Measurements from ENCODE around the gene LUZP2. TPM values are rescaled to one million over a fixed set of nuclear protein-coding genes. Genes with fewer than 3 reads are reported as not detected.

LUZP2 gene
- total RNA-seq, 2 donors from 2014 or later = 1.6 TPM; not detected in 1

DNA sequence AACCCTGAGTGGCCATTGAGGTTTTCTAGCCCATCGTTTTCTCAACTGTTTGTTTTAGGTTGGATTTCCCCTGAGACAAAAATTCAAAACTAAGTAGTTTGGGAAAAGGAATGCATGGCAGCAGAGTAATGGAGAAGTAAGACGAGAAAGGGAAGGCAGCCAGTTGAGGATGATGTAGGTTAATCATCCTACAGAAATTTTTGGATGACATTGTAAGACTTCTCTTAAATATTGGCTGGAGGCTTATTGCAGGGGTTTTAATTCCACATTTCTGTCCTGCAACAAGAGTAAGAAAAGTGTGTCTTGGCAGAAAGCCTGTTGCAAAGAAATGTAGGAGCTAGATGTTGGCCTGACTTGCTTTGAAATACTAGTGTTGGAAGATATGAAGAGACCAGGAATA, 308.8 kb downstream of the LUZP2 start:
- Histone ChIP-seq H3K27ac (no peak overlapping the region), H3K27me3 (no peaks in the 10 kb centered on the region), H3K4me1 (no peaks in the 10 kb centered on the region), H3K4me3 (no peak overlapping the region), H3K9me3 (no peaks in the 10 kb centered on the region), H3K36me3 (replicated peaks in 1 of 2; ENCODE audit: insufficient read depth in 1 of 2, low read depth in 2 of 2) (no peaks in the 10 kb centered on the region)
- WGBS, 2 donors = 66 to 69% methylated on average over 2 of the region's 2 CpGs
- DNase-seq (no peak), ATAC-seq (no peak)
- TF ChIP-seq, protein P1, sequence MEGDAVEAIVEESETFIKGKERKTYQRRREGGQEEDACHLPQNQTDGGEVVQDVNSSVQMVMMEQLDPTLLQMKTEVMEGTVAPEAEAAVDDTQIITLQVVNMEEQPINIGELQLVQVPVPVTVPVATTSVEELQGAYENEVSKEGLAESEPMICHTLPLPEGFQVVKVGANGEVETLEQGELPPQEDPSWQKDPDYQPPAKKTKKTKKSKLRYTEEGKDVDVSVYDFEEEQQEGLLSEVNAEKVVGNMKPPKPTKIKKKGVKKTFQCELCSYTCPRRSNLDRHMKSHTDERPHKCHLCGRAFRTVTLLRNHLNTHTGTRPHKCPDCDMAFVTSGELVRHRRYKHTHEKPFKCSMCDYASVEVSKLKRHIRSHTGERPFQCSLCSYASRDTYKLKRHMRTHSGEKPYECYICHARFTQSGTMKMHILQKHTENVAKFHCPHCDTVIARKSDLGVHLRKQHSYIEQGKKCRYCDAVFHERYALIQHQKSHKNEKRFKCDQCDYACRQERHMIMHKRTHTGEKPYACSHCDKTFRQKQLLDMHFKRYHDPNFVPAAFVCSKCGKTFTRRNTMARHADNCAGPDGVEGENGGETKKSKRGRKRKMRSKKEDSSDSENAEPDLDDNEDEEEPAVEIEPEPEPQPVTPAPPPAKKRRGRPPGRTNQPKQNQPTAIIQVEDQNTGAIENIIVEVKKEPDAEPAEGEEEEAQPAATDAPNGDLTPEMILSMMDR (IDR thresholded peaks at IDR 0.05) = no peak
- TF ChIP-seq POLR2A (IDR thresholded peaks at IDR 0.05) = no peak
- intact Hi-C loops (cut with DNase I) = no loop called here

DNA sequence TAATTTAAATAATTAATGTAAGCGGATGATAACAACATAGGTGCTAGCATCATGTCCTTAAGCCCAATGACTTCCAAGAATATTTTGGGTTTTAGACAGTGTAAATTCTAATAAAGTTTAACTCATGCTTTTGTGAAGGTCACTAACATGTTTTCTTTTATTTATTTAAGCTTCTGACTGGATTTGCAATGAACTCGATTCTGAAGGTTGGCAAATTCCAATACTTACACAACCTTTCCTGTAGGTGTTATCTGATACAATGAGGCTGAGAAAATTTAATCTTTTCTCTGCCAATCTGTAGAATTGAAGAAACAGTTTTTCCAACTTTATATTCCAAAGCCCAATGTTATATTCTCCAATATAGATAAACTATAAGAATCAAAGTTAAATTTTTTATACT, 311.3 kb downstream of the LUZP2 start:
- H3K36me3 ChIP-seq (replicated peaks in 1 of 2; ENCODE audit: insufficient read depth in 1 of 2, low read depth in 2 of 2) = no peaks in the 10 kb centered on the region

DNA sequence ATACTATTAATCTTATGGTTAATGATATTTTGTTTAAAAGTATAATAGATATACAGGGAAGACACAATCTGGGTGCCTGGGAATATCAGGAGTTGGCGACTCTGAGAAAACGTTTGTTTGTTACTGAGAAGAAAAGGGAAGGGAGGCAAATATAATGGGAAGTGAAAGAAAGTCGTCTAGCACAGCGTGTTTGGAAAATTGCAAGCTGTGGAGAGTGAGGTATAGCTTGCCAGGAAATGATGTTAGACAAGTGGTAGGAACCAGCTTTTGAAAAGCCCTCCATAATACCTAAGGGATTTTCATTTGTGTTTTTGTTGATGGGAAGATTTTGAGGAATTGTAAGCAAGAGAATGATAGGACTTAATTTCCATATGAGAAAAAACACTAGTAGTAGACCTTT, 322.2 kb downstream of the LUZP2 start:
- no peak for TF ChIP-seq POLR2A (IDR thresholded peaks at IDR 0.05)
- TF ChIP-seq, protein P1 (IDR thresholded peaks at IDR 0.05) = no peak
- no peak for ATAC-seq
- Histone ChIP-seq H3K27me3 (no peaks in the 10 kb centered on the region), H3K27ac (no peak overlapping the region), H3K4me3 (no peak overlapping the region), H3K36me3 (replicated peaks in 1 of 2; ENCODE audit: insufficient read depth in 1 of 2, low read depth in 2 of 2) (no peaks in the 10 kb centered on the region), H3K9me3 (no peaks in the 10 kb centered on the region), H3K4me1 (no peaks in the 10 kb centered on the region)
- intact Hi-C loops (cut with DNase I) = no loop called here
- DNase-seq = no peak
- WGBS, 2 donors = 28 to 31% methylated on average over 4 of the region's 4 CpGs

More for the DNA sequence above, 311.3 kb downstream of the LUZP2 start:
- DNase-seq = no peak
- 46 to 50% methylated on average over 2 of the region's 2 CpGs for WGBS, 2 donors
- Histone ChIP-seq H3K27ac (no peak overlapping the region), H3K4me1 (no peaks in the 10 kb centered on the region), H3K27me3 (no peaks in the 10 kb centered on the region), H3K4me3 (no peak overlapping the region), H3K9me3 (no peaks in the 10 kb centered on the region)
- ATAC-seq = no peak
- intact Hi-C loops (cut with DNase I) = no loop called here
- TF ChIP-seq, protein P1 (IDR thresholded peaks at IDR 0.05) = no peak
- no peak for TF ChIP-seq POLR2A (IDR thresholded peaks at IDR 0.05)

DNA sequence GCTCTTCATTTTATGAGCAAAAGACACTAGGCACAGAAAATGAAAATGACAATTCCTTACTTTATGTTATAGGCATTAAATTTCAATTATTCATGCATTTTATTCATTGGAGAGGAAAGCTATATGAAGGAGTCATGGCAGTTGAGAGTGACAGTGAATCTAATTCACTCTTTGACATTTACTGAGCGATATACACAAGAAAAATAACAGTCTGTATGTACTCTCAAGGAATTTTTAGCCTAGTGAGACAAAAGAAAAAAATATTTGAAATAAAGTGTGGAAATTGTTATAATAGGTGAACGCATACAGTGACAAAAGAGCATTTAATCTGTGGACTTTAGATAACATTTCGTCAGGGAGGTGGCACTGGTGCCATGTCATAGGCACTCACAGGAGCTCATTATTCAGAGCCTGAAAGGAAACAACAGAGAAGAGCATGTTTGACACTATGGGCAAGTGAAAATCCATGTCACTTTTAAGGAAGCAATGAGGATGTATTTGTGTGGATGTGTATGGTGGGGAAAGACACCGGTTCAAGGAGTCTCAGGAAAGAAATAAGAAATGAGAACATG, 323.1 kb downstream of the LUZP2 start:
- no peak overlapping the region for H3K4me3 ChIP-seq
- no peak overlapping the region for H3K27ac ChIP-seq
- TF ChIP-seq, protein P1 (IDR thresholded peaks at IDR 0.05) = peak in 1 of 7 experiments; percentile 22
- no peak for TF ChIP-seq POLR2A (IDR thresholded peaks at IDR 0.05)
- H3K9me3 ChIP-seq = no peaks in the 10 kb centered on the region
- intact Hi-C loops (cut with DNase I) = no loop called here
- DNase-seq (no peak), ATAC-seq (no peak)
- H3K27me3 ChIP-seq = no peaks in the 10 kb centered on the region
- WGBS, 2 donors = 46 to 50% methylated on average over 4 of the region's 4 CpGs
- no peaks in the 10 kb centered on the region for H3K4me1 ChIP-seq
- H3K36me3 ChIP-seq (replicated peaks in 1 of 2; ENCODE audit: insufficient read depth in 1 of 2, low read depth in 2 of 2) = no peaks in the 10 kb centered on the region

DNA sequence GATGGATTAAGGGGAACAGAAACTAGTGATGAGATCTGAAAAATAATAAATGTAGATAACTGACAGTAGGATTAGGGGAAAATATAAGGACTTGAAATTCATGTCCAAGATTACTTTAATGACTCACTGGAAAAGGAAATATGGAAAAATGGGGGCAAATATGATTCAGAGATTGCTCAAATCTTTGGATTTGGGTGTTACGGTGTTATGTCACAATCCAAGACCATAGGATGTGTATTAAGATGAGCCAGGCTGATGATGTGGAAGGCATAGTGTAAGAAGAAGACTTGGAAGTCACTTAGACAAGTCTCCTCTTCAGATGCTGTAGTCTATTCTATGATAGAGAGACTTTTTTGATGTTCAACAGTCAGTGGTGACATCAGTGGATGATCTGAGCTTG, 323.7 kb downstream of the LUZP2 start:
- WGBS, 2 donors = 84 to 88% methylated on average over 1 of the region's 1 CpG
- ATAC-seq (no peak), DNase-seq (no peak)
- H3K4me1 ChIP-seq = no peaks in the 10 kb centered on the region
- no peaks in the 10 kb centered on the region for H3K9me3 ChIP-seq
- H3K4me3 ChIP-seq = no peak overlapping the region
- intact Hi-C loops (cut with DNase I) = no loop called here
- H3K27me3 ChIP-seq = peaks cover 0 to 3% of the 10 kb centered on the region in 2 donors
- no peaks in the 10 kb centered on the region for H3K36me3 ChIP-seq (replicated peaks in 1 of 2; ENCODE audit: insufficient read depth in 1 of 2, low read depth in 2 of 2)
- TF ChIP-seq, protein P1 (IDR thresholded peaks at IDR 0.05) = no peak
- TF ChIP-seq POLR2A (IDR thresholded peaks at IDR 0.05) = no peak
- no peak overlapping the region for H3K27ac ChIP-seq
